Body of pancreas (tissue), 4 donors: Measurements from ENCODE around the gene PLPPR3.

ENCODE experiments used
- POLR2A ChIP-seq, 3 donors: fragments of 450-650 bp; IDR thresholded peaks; one replicate each; pipeline ENCODE4 v1.6.1; 2016; ENCODE audit warnings: antibody characterized with exemption in 3 of 3, mild to moderate bottlenecking in 2 of 3
- TF ChIP-seq, protein P1 (sequence below), 7 experiments: fragments of 450-650 bp in 4 of 7; fragments of 200-600 bp in 3 of 7; sonication (generic) in 3 of 7; IDR thresholded peaks; one replicate each; pipeline ENCODE4 v1.5.1; 2016 to 2019; ENCODE audit warnings: antibody characterized with exemption in 7 of 7

DNA sequence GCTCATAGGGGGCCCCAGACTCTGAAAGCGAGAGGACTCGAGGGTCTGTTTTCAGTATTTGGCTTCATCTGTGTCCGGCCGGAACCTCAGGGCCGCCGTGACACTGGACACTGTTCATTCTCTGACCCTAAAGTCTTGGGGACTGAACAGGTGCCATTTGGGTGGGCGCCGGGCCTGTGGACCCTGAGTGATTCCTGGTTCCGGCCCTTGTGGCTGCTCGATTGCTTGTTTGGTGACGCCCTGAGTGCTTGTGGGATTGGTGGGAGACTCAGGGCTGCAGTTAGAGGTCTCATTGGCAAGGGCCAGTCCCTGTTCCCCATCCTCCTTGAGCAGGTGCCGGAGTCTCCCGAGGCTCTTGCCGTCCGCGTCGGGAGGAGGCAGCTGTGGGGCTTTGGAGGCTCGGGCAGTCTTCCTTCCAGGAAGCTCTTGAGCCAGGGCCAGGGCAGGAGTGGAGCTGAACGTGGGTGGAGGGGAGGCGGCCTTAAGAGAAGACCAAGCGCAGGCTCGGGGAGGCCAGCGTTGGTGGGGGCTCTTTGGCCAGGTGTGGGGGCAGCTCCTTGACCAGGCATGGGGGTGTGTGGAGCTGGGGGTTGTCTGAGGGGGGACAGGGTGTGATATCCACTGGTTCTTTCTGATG is 19.8 kb downstream of the PLPPR3 start:
- TF ChIP-seq POLR2A (IDR thresholded peaks at IDR 0.05): no peak
- TF ChIP-seq, protein P1, sequence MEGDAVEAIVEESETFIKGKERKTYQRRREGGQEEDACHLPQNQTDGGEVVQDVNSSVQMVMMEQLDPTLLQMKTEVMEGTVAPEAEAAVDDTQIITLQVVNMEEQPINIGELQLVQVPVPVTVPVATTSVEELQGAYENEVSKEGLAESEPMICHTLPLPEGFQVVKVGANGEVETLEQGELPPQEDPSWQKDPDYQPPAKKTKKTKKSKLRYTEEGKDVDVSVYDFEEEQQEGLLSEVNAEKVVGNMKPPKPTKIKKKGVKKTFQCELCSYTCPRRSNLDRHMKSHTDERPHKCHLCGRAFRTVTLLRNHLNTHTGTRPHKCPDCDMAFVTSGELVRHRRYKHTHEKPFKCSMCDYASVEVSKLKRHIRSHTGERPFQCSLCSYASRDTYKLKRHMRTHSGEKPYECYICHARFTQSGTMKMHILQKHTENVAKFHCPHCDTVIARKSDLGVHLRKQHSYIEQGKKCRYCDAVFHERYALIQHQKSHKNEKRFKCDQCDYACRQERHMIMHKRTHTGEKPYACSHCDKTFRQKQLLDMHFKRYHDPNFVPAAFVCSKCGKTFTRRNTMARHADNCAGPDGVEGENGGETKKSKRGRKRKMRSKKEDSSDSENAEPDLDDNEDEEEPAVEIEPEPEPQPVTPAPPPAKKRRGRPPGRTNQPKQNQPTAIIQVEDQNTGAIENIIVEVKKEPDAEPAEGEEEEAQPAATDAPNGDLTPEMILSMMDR (IDR thresholded peaks at IDR 0.05): no peak
